ENCODE data around the gene BAHCC1.

Gene BAHCC1

GRCh38 chr17:81461607-81462500 lies 66.6 kb downstream of the BAHCC1 start:
- TF ChIP-seq CTCF (IDR thresholded peaks at IDR 0.05; ENCODE audit: borderline replicate concordance, control extremely low read depth, extremely low read depth, insufficient read depth, missing control alignments): no peak
- in situ Hi-C loops (cut with MboI; ENCODE audit: low sequenced_read_pairs, unreplicated experiment): no loop called here
- no peak for DNase-seq (ENCODE audit: low spot score)

GRCh38 chr17:81462506-81463125 lies 67.4 kb downstream of the BAHCC1 start:
- TF ChIP-seq CTCF (IDR thresholded peaks at IDR 0.05; ENCODE audit: borderline replicate concordance, control extremely low read depth, extremely low read depth, insufficient read depth, missing control alignments): no peak
- no peak for DNase-seq (ENCODE audit: low spot score)
- in situ Hi-C loops (cut with MboI; ENCODE audit: low sequenced_read_pairs, unreplicated experiment): no loop called here

- in situ Hi-C loops (cut with MboI; ENCODE audit: low sequenced_read_pairs, unreplicated experiment): no loop called here
Measured at GRCh38 chr17:81463506-81463905, 68.2 kb downstream of the BAHCC1 start.

GRCh38 chr17:81464586-81464985 lies 69.3 kb downstream of the BAHCC1 start:
- in situ Hi-C loops (cut with MboI; ENCODE audit: low sequenced_read_pairs, unreplicated experiment): no loop called here
- no peak for TF ChIP-seq CTCF (IDR thresholded peaks at IDR 0.05; ENCODE audit: borderline replicate concordance, control extremely low read depth, extremely low read depth, insufficient read depth, missing control alignments)
- no peak for DNase-seq (ENCODE audit: low spot score)

More at GRCh38 chr17:81463506-81463905, 68.2 kb downstream of the BAHCC1 start:
- TF ChIP-seq CTCF (IDR thresholded peaks at IDR 0.05; ENCODE audit: borderline replicate concordance, control extremely low read depth, extremely low read depth, insufficient read depth, missing control alignments): no peak
- no peak for DNase-seq (ENCODE audit: low spot score)

- in situ Hi-C loops (cut with MboI; ENCODE audit: low sequenced_read_pairs, unreplicated experiment): no loop called here
- no peak for DNase-seq (ENCODE audit: low spot score)
- TF ChIP-seq CTCF (IDR thresholded peaks at IDR 0.05; ENCODE audit: borderline replicate concordance, control extremely low read depth, extremely low read depth, insufficient read depth, missing control alignments): no peak
Measured at GRCh38 chr17:81465910-81466309, 70.7 kb downstream of the BAHCC1 start.

GRCh38 chr17:81466564-81467472 lies 71.6 kb downstream of the BAHCC1 start:
- in situ Hi-C loops (cut with MboI; ENCODE audit: low sequenced_read_pairs, unreplicated experiment): no loop called here
- TF ChIP-seq CTCF (IDR thresholded peaks at IDR 0.05; ENCODE audit: borderline replicate concordance, control extremely low read depth, extremely low read depth, insufficient read depth, missing control alignments): no peak
- DNase-seq (ENCODE audit: low spot score): no peak

Data from GM13976 (cell line).